GM12801 (cell line): ENCODE results near the gene KIAA1549.

Experiments
- TF ChIP-seq, protein P1 (sequence below): IDR thresholded peaks from one replicate; pipeline ENCODE4 v1.5.1; 2011; ENCODE audit warnings: control low read depth; ENCODE audit not compliant: insufficient read length; ENCODE audit errors: extremely low read depth

KIAA1549 gene

DNA sequence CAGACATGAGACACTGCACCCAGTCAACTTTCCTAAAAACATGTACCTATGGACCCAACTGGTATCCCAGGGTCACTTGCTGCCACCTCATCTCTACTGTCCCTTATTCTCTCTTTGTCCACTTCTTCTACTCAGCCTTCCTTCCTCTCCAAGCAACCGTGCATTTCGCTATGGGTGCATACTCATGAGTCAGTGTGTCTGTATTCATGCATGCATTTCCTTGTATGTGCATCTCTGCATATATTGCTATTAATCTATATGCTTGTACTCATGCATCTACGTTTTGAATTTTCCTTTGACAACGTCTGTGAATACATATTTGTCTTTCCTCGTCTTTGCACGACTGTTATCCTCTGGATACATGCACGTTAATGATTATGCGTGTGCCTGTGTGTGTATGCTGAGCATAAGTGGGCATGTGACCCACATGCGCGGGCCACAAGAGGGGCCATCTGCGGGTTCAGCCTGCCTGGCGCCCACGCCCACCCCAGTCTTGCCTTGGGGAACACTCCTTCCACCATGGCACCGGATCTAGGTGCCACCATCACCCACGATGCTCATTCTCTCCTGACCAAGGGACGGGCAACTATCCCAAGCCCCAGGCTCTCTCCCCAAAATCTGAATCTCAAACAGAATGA, 23.3 kb downstream of the KIAA1549 start:
- TF ChIP-seq, protein P1, sequence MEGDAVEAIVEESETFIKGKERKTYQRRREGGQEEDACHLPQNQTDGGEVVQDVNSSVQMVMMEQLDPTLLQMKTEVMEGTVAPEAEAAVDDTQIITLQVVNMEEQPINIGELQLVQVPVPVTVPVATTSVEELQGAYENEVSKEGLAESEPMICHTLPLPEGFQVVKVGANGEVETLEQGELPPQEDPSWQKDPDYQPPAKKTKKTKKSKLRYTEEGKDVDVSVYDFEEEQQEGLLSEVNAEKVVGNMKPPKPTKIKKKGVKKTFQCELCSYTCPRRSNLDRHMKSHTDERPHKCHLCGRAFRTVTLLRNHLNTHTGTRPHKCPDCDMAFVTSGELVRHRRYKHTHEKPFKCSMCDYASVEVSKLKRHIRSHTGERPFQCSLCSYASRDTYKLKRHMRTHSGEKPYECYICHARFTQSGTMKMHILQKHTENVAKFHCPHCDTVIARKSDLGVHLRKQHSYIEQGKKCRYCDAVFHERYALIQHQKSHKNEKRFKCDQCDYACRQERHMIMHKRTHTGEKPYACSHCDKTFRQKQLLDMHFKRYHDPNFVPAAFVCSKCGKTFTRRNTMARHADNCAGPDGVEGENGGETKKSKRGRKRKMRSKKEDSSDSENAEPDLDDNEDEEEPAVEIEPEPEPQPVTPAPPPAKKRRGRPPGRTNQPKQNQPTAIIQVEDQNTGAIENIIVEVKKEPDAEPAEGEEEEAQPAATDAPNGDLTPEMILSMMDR = no peak

DNA sequence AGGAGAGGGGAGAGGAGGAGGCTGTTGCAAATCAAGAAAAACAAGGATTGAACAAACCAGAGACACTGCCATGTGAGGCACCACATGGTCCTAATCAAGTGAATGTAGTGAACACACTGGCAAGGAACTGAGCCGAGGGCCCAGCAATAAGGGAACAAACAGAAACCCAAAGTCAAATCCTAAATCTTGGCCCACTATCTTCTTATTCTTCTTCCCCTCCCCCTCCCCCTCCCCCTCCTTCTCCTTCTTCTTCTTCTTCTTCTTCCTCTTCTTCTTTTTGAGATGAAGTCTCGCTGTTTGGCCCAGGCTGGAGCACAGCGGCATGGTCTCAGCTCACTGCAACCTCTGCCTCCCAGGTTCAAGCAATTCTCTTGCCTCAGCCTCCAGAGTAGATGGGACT, 24.0 kb downstream of the KIAA1549 start:
- TF ChIP-seq, protein P1 = no peak

DNA sequence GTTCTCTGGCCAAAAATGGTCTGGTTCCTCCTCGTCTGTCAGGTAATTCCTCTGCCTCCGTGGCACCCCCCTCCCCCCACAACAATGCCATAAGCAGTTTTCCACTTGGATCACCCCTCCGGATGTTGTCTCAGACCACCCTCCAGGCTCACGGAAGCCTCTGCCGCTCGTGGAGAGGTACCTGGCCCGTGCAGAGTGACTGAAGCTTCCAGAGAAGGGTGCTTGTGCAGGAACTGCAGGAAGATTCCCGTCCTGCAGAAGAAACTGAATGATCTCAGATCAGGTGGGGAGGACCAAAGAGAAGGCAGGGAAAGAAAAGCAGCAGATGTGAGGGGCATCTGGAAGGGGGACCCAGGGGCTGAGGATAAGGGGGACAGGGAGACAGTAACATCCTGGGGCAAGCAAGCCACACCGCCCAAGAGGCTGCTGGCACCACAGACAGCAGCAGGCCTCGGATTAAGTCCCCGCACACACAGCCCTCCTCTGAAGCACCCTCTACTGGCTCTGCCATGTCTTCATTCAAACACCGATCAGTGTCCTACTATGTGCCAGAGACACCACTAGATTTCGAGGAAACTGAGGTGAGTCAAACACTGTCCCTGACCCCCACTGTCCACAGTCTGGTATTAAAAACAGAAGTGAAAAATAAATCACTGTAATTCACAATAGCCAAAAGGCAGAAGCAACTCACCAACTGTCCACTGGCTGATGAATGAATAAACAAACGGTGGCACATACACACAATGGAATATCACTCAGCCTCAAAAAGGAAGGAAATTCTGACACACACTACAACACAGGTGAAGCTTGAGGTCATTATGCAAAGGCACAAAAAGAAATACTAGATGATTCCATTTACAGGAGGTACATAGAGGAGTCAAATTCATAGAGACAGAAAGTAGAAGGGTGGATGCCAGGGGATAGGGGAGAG, 26.4 kb downstream of the KIAA1549 start:
- TF ChIP-seq, protein P1 = no peak

DNA sequence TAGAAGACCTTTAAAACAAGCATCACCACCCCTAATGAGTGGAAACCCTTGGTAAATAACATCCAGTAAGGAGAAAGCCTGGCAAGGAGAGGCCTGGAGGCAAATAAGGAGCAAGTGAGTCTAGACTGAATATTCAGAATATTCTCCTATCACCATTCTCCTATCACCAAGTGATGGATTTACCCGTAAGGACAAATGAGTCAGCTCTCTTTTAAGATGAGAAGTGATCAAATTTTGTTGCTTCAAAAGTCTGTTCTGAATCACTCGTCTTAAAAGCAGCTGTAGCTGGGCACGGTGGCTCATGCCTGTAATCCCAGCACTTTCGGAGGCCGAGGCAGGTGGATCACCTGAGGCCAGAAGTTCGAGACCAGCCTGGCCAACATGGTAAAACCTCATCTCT, 28.4 kb downstream of the KIAA1549 start:
- TF ChIP-seq, protein P1 = no peak

DNA sequence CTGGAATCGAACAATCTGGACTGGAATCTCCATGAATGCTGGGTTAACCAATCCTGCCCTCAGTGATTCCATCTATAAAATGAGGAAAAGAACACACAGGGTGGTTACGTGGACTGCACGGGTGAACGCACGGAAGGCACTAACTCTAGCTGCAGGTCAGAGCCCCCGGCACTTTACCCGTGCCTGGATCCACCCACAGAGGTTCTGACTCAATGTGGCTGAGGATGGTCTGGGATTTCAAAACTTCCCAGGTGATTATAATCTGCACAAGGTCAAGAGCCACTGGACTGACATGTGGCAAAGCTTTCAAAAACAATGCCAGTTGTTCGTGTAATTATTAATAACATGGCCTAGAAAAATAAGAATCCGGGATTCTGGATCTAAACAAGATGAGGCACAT, 29.2 kb downstream of the KIAA1549 start:
- TF ChIP-seq, protein P1 = no peak

DNA sequence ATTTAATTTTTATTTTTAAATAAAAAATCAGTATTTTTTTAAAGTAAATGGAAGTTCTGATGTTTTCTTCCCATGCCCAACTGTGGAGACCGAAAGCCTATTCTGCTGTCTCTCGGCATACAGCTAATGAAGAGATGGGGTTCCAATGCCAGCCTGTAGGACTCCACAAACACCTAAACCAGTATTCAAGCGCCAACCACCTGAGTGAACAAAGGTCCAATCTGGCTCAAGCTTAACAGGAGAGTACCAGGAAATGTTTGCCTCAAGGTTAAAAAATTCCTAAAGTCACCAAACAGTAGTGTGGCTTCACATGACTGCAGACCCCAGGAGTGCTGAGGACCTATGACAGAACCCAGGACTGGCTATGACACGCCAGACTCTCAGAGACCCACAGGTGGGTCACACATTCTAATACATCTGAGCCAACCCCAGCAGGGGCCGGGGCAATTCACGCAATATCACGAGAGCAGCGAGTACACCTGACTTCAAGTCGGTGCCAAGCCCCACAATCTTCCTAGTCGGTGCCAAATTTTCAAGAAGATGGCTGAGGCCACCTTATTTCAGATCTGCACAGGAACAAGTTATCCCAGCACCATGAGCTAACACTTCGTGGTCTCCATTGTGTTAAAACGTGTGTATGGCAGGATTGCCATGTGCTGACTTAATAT, 31.6 kb downstream of the KIAA1549 start:
- TF ChIP-seq, protein P1 = no peak

DNA sequence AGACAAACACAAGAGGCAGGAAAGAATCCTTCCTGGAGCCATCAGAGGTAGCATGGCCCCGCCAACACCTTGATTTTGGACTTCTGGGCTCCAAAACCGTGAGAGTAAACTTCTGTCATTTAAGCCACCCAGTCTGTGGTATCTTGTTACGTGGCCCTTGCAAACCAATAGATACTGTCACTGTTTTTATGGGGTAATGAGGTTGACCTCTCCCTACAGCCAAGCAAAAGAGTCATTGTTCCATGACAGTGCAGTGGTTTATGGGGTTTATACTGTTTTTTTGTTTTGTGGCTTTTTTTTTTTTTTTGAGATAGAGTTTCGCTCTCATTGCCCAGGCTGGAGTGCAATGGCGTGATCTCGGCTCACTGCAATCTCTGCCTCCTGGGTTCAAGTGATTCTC, 32.8 kb downstream of the KIAA1549 start:
- TF ChIP-seq, protein P1 = no peak
